HG02870 (cell line): ENCODE data around the gene SCGB2B2.
"Not testable (repeated sequence)": the region's sequence is repeated elsewhere in the genome, so short reads cannot be mapped to it uniquely, and the experiment has no call there.

ENCODE experiments used
- ATAC-seq: cut with Tn5 transposase; IDR thresholded peaks from one replicate; pipeline ENCODE4 v1.9.1; 2021; ENCODE audit warnings: mild to moderate bottlenecking, moderate library complexity; ENCODE audit not compliant: unreplicated experiment

Gene SCGB2B2

GRCh38 chr19:34669305-34669704 is 7.7 kb downstream of the SCGB2B2 start:
- ATAC-seq, result no peak

GRCh38 chr19:34668690-34669089 is 8.3 kb downstream of the SCGB2B2 start:
- not testable (repeated sequence) for ATAC-seq

DNA sequence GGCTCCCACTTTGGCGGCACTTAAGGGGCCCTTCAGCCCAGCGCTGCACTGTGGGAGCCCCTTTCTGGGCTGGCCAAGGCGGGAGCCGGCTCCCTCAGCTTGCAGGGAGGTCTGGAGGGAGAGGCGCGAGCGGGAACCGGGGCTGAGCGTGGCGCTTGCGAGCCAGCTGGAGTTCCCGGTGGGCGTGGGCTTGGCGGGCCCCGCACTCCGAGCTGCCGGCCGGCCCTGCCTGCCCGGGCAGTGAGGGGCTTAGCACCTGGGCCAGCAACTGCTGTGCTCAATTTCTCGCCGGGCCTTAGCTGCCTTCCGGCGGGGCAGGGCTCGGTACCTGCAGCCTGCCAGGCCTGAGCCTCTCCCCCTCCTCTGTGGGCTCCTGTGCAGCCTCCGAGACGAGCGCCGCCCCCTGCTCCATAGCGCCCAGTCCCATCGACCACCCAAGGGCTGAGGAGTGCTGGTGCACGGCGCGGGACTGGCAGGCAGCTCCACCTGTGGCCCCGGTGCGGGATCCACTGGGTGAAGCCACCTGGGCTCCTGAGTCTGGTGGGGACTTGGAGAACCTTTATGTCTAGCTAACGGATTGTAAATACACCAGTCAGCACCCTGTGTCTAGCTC is 8.8 kb downstream of the SCGB2B2 start:
- ATAC-seq, result not testable (repeated sequence)

DNA sequence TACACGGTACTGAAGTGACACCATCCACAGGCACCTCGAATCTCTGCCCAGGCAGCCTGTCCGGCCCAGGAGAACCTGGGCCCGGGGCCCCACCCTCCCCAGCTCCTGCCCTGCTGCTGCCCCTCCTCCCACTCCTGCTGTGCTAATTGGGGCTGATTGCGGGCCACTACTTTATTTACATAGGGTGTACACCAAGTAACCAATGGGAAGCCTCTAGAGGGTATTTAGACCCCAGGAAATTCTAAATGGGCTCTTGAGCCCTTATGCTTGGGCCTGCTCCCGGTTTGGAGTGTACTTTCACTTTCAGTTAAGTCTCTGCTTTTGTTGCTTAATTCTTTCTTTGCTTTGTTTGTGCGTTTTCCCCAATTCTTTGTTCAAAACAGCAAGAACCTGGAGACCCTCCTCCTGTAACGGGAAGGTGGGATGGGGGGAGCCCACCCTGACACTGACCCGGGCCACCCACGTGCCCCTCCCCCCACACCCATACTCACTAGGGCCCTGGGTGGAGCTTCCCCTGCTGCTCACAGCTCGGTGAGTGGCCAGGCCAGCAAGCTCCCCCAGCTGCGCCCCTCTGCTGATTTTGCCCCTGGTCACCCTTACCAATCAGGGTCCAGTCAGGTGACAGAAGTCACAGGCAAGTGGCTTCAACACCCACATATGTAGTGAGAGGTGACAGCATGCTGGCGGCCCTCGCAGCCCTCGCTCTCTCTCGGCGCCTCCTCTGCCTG is 9.4 kb downstream of the SCGB2B2 start:
- no peak for ATAC-seq

GRCh38 chr19:34666958-34667265 is 10.0 kb downstream of the SCGB2B2 start:
- no peak for ATAC-seq

GRCh38 chr19:34666200-34666957 is 10.6 kb downstream of the SCGB2B2 start:
- no peak for ATAC-seq

GRCh38 chr19:34665275-34665674 is 11.7 kb downstream of the SCGB2B2 start:
- not testable (repeated sequence) for ATAC-seq

GRCh38 chr19:34664870-34665269 is 12.1 kb downstream of the SCGB2B2 start:
- no peak for ATAC-seq

- no peak for ATAC-seq
Measured at GRCh38 chr19:34664168-34664567, 12.8 kb downstream of the SCGB2B2 start.

DNA sequence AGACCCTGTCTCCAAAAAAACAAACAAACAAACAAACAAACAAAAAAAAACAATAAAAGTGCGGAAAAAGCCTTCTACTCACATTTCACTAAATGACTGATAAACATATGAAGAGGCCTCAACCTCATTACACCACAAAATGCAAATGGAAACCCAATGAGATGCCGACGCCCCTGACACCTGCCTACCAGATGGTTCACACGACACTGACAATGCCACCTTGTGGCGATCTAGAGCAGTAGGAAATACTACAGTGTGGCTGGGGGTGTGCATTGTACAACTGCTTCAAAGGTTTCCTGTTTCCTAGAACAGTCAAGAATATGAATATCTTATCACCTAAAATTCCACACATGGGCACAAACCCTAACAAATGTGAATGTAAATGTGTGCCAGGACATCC is 14.0 kb downstream of the SCGB2B2 start:
- ATAC-seq, result no peak

DNA sequence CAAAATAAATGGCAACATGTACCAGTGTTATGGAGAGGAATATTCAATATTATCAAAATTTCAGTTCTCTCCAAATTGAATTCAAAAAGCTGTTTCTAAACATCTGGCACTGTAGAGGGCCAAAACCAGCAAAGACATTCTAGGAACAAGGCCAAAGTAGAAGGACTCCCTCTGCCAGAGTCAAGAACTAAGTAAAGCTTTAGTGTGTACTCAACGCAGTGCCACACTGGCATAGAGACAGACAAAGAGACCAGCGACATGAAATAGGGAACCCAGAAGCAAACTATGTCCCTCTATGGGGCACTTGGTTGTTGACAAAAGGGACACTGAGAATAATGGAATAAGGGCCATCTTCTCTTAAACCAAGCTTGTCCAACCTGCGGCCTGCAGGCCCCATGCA is 15.6 kb downstream of the SCGB2B2 start:
- no peak for ATAC-seq

GRCh38 chr19:34655651-34656050 is 21.3 kb downstream of the SCGB2B2 start:
- ATAC-seq, result no peak

DNA sequence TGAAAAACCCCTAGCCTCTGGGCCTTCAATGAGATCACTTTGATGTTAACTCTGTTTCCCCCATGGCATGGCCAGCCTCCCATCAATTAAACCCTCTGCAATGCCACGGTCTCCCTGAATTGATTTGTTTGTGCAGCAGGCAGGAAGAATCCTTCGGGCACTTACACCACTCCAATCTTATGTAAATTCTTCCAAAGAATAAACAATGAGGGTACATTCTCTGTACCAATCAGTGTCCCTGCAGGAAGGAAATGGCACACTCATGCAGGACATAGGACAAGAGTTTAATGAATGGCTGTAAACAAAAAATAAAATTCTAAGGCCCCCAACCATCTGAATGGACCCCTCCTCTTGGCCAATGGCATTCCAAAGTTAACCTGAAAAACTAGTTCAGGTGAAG is 22.2 kb downstream of the SCGB2B2 start:
- no peak for ATAC-seq

DNA sequence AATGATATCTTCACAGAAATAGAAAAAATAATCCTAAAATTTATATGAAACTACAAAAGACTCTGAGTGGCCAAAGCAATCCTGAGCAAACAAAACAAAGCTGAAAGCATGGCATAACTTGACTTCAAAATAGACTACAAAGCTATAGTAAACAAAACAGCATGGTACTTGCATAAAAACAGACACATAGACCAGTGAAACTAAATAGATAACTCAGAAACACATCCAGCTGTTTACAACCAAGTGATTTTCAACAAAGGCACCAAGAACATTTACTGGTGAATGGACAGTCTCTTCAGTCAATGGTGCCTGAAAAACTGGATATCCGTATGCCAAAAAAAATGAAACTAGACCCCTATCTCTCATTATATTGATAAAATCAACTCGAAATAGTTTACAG is 25.2 kb downstream of the SCGB2B2 start:
- ATAC-seq, result no peak

DNA sequence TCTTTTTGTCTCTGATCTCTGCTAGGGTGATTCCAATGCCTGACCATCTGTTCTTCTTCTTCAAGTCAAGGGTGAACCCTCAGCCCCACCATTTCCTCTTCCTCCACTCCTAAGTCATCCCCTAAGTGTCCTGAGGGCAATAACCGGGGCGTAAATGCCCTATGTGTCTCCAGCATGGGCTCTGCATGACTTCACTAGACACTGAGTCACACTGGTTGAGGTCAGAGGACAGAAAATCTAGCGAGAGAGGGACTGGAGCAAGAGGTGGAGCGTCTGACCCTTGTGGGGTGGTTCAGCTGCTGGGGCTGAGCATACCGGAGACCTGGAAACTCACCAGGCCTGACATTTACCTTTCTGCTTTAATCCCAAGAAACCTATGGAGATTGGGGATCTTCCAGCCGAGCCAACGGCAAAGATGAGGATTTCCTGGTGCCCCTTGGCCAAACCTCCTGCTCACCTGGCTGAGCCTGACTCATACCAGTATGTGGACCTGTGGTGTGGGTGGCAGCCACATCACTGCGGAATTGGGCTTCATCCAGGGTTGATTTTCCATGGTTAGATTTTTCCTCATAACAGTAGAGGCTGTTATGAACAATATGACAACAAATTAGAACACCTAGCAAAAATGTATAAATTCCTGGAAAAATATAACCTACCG is 26.9 kb downstream of the SCGB2B2 start:
- no peak for ATAC-seq

- ATAC-seq, result no peak
Measured at GRCh38 chr19:34645551-34645950, 31.4 kb downstream of the SCGB2B2 start.

GRCh38 chr19:34644991-34645461 is 31.9 kb downstream of the SCGB2B2 start:
- ATAC-seq, result no peak

DNA sequence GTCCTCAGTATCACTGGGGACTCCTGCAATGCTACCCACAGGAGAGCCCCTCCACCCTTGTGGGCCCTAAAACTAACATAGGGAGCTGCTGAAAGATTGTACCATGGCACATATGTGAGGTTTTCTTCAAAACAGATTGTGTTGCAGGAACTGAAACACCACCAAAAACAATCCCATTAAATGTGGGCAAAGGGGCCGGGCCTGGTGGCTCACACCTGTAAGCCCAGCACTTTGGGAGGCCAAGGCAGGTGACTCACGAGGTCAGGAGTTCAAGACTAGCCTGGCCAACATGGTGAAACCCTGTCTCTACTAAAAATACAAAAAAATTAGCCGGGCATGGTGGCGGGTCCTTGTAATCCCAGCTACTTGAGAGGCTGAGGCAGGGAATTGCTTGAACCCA is 34.7 kb downstream of the SCGB2B2 start:
- no peak for ATAC-seq

DNA sequence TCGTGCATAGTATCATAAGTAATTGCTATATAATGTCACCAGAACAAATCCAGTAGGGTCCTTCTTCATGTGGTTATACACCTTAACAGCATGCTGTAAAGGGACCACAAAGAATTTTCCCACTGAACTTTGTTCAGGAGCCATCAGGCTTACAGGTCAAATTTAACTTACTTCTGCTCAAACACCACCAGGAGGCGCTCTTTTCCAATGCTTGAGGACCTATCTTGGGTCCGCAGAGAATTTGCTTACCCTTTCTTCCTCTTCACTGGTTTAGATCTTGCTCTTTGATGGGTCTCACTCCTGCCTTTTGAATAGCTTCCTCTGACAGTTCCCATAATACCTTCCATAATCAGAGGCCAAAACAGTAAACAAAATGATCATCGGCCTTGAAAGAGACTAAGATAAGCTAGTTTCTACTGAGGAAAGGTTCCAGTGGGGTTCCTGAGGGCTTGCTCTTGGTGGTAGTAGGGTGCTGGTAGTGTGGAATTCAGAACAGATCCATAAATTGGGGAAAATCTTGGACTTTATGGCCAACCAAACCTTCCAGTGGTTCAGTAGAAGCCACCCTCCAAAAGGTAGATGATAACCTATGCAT is 37.4 kb downstream of the SCGB2B2 start:
- ATAC-seq, result no peak

- no peak for ATAC-seq
Measured at GRCh38 chr19:34633802-34634201, 43.2 kb downstream of the SCGB2B2 start.
